HG03571 (cell line): ENCODE data around the gene SEPHS2.
"Not testable (repeated sequence)": the region's sequence is repeated elsewhere in the genome, so short reads cannot be mapped to it uniquely, and the experiment has no call there.

Experiments used
- ATAC-seq: cut with Tn5 transposase; IDR thresholded peaks from one replicate; pipeline ENCODE4 v1.9.1; 2021; ENCODE audit not compliant: unreplicated experiment

SEPHS2 gene

DNA sequence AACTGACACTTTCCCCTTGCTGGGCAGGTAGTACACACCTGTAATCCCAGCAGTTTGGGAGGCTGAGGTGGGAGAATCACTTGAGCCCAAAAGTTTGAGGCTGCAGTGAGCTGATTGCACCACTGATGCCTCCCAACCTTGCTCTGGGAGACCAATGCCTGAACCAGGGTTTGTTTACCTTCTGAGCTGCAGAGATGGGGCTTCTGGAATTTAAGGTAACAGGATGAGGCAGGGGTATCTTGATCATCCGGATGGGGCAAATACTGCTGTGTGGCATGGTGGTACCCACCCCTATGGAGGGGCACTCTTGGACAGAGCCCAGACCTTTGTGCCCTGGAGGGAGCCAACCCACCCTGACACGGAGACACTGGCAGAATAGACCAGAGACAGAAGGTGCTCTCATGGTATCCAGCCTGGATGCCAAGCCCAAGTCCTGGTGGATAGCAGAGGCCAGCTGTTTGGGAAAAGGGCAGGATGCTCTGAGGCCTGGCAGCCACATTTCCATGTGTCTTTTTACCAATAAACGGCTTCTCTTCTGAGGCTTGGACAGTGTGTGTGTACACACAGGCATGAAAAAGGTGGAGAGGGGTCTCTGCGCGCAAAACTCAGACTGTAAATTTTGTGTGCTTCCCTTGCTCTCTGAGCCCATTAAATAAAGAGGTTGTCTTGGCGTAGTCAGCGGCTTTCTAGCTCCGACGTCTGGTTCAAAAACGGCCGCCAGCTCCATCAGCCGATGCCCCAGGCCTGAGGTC, 46.1 kb downstream of the SEPHS2 start:
- ATAC-seq, result no peak

DNA sequence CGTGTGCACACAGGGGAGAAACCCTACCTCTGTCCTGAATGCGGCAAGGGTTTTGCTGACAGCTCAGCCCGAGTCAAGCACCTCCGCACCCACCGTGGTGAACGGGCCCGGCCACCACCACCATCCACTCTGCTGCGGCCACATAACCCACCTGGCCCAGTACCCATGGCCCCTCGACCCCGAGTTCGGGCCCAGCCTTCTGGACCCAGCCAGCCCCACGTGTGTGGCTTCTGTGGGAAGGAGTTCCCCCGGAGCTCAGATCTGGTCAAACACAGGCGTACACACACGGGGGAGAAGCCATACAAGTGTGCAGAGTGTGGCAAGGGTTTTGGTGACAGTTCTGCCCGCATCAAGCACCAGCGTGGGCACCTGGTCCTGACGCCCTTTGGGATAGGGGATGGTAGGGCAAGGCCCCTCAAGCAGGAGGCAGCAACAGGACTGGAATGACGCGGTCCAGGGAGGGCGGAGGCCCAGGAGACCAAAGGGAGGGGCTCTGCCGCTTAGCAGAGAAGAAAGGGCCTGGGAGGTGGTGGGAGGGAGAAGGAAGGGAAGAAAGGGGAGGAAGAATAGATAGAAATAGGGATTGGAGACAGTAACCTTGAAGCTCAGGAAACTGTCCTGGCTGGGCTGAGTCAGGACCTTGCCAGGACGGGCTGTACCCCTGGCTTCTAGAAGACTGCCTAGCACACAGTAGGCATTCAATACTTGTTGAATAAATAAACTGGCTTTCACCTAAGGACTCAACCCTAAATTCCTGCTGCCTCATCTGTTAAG, 46.8 kb downstream of the SEPHS2 start:
- no peak for ATAC-seq

DNA sequence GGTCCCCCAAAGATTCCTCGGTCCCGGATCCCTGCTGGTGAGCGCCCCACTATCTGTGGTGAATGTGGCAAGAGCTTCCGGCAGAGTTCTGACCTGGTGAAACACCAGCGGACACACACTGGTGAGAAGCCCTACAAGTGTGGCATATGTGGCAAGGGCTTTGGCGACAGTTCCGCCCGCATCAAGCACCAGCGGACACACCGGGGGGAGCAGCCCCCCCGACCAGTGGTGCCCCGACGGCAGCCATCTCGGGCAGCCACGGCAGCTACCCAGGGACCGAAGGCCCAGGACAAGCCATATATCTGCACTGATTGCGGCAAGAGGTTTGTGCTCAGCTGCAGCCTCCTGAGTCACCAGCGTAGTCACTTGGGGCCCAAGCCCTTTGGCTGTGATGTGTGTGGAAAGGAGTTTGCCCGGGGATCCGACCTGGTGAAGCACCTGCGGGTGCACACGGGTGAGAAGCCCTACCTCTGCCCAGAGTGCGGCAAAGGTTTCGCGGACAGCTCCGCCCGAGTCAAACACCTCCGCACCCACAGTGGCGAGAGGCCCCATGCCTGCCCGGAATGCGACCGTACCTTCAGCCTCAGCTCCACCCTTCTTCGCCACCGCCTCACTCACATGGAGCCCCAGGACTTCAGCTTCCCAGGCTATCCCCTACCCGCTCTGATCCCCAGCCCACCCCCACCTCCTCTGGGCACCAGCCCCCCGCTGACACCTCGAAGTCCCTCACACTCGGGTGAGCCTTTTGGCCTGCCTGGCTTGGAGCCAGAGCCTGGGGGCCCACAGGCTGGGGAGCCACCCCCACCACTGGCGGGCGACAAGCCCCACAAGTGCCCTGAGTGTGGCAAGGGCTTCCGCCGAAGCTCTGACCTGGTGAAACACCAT, 47.7 kb downstream of the SEPHS2 start:
- ATAC-seq, result no peak

DNA sequence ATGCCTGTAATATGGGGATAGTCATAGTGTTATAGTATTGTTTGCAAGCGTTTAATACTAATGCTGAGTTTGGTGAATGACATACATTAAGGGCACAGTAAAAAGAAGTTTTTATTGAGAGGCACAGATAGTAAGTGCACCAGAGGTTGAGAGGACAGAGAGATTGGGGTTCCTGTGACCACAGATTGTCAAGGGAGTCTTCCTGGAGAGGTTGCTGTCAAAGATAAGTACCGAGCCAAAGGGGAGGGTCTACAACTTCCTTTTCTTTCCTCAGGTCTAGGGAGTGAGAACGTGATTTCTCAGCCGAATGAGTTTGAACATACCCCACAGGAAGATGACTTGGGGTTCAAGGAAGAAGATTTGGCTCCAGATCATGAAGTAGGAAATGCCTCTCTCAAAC, 48.6 kb downstream of the SEPHS2 start:
- no peak for ATAC-seq

DNA sequence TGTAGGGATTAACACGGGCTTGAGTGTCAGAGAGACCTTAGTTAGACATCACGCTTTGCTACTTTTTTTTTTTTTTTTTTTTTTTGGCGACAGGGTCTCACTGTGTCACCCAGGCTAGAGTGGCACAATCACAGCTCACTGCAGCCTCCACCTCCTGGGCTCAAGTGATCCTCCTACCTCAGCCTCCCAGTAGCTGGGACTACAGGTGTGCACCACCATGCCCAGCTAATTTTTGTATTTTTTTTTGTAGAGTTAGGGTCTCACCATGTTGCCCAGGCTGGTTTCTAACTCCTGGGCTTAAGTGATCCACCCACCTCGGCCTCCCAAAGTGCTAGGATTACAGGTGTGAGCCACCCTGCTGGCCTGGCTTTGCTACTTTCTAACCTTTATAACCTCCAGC, 49.0 kb downstream of the SEPHS2 start:
- ATAC-seq, result not testable (repeated sequence)

DNA sequence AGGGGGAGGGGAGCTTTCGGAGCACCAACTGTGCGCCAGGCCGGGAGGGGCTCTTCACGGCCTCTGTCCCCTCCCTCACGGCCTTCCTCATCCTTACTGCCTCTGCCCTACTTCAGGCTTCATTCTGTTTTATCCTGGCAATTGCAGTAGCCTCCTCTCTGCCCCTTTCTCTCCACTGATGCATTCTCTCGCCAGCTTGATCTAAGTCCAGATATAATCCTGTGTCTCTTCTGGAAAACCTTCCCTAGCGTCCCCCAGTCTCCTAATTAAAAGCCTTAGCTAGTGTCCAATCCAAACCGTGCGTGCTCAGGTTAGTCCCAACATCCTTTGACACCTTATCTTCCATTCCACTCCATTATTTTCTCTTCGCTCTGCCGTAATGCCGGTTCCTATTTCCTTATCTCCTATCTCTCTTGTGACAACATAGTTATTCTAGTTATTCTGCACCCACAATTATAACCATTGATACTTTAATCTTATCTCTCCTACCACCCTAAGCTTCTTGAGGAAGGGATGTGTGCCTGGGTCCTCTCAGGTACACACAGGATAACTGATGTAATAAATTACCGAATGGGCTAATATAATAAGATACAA, 49.6 kb downstream of the SEPHS2 start:
- no peak for ATAC-seq

DNA sequence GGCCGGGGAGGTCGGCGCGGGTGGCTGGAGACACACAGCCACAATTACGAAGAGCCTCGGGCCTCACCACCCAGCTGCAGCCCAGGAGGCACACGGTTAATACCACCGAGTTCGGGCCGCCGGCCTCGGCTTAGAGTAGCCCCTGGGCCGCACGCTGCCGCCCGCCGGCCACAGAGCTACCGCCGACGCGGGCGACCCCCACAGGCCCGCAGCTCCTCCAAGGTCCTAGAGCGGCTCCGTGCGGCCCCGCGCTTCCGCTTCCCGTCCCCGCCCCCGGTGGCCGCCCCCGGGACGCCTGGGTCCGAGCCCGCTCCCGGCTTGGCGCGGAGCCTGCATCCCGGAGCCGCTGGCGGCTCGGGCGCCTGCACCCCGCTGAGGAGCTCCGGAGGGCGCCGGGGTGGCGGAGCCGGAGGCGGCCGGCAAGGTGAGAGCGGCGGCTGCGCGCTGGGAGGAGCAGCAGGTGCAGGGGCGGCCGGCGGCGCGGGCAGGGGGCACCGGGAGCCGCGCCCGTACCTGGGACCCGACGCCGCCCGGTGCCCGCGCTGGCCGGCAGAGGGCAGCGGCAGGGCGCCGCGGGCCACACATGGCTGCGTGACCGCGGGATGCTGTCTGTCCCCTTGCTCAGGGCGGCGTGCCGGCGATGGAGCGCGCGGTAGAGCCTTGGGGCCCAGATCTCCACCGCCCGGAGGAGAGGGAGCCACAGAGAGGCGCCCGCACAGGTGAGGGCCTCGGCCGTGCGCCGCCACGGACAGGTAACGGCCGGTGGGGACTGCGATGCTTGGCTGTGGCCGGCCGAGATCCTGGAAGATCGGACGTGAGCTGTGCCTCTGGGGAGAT, 50.3 kb downstream of the SEPHS2 start, which contains the start of gene ZNF48:
ZNF48 (plus strand) TSS at position 266 of the 837 bp plus-strand sequence; CDS start at position 641, 375 bp downstream.
- ATAC-seq, result no peak

DNA sequence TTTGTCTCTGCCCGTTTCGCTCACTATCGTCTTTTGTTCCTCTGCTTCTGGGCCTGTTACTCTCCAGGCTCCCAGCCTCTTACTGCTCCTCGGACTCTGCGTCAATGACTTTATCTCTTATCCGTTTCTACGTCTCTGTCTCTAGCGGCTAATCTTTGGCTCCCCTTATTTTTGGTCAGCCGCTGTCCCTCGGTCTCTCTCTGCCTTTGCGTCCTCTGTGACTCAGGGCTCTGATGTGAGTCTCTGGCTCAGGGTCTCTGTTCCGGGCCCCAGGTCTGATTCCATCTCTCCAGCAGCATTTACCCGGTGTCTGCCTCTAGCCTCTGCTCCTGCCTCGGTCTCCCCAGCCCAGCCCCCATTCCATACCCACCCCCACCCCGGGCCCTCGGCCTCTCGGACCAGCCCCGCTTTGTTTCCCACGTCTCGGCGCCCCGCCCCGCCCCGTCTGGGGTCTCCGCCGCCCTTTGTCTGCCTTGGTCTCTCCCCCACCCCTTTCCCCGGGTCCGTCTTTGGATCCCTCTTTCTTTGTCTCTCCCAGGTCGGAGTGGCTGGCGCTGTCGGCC, 51.0 kb downstream of the SEPHS2 start:
- ATAC-seq, result no peak
